B cell (primary cell): ENCODE results near the gene ITPKC.

Source experiments
- CTCF ChIP-seq: fragments of 200-600 bp; IDR thresholded peaks from one replicate; pipeline ENCODE4 v1.8.0; 2022; ENCODE audit warnings: antibody characterized with exemption, mild to moderate bottlenecking
- EZH2 ChIP-seq: IDR thresholded peaks from 2 replicates; pipeline ENCODE4 v1.6.1; 2012; ENCODE audit warnings: borderline replicate concordance, low read depth, mild to moderate bottlenecking, moderate library complexity, low read length; ENCODE audit not compliant: insufficient read depth, poor library complexity, severe bottlenecking

- no peak for TF ChIP-seq CTCF
- TF ChIP-seq EZH2: no peak
These were observed 42.4 kb downstream of the ITPKC start for GRCh38 chr19:40759352-40759751.
